T-helper 2 cell treated with Interferon-gamma antibody and Interleukin-4, amounts not matched to agents 100 ng/mL and 5 ng/mL, for 36 hours (primary cell): ENCODE measurements around the gene PPL. TPM values are rescaled to one million over a fixed set of nuclear protein-coding genes. Genes with fewer than 3 reads are reported as not detected.

Experiments
- intact Hi-C: fragments of 100-400 bp; cut with micrococcal nuclease; formaldehyde crosslinking; loops from one replicate; pipeline ENCODE4 v1.15.1; 2023
- total RNA-seq: library from RNA; stranded (reverse); gene quantifications from 2 replicates; pipeline ENCODE4 v1.2.3, GENCODE V29; 2022

The PPL gene
- total RNA-seq, 1 donor from 2014 or later: not detected

- intact Hi-C loops: no loop called here
Observed at GRCh38 chr16:4839942-4840341, 97.0 kb downstream of the PPL start.

DNA sequence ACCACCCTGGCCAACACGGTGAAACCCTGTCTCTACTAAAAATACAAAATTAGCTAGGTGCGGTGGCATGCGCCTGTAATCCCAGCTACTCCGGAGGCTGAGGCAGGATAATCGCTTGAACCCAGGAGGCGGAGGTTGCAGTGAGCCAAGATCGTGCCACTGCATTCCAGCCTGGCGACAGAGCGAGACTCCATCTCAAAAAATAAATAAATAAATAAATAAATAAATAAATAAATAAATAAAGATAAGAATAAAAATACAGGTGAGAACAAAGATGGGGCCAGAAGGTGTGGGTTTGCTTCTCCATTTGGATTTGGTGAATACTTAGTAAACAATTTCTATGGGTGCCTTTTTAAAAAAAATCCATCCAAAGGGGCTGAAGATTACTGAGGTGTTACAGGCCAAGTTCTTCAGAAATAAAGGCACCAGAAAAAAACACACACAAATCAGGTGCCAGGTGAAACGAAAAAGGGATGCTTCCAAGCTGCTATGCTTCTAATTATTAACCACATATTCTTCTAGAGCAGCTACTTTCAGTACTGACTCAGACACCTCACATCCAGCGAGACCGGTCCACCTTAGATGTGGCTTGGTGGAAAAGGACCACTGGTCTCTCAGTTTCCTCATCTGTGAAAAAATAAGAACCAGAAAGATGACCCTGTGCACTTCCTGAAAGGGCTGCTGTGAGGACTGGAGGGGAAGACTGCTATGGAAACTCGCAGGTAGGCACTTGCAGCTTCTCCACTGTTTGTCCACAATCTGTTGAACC, 99.0 kb downstream of the PPL start:
- intact Hi-C loops: no loop called here

DNA sequence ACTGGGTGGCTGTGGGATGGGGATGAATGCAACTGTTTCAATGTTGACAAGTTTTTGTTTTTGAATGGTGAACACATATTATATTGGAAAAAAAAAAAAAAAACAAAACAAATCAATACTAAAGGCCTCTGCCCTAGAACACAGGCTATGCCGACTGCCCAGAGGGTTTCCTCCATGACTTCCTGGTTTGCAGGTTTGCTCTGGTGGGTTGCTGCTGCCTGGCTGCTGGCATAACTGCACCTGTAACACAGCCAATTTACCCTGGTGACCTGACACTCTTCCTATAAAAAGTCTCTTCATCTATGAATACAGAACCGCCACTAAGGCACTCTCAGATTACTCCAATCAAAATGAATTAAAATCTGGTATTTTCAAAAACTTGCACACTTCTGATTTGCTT, 100.2 kb downstream of the PPL start:
- intact Hi-C loops: no loop called here

DNA sequence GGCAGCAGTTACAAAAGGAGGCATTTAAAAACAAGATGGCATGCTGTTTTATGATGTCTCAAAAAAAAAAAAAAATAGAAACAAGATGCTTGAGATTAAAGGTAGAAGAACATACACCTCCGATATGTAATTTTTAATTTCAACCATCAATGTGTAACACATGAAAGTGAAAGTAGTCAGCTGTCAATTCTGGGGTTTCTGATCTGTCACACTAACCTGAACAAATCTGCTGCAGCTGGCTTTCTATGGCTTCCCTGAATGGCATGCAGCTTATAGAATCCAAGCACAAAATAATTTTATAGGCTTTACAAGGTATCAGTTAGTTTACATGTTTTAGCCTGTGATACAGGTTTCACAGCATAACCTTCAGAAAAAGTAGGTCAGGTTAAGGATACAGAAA, 103.4 kb downstream of the PPL start:
- intact Hi-C loops: no loop called here

GRCh38 chr16:4832698-4833343, 104.1 kb downstream of the PPL start:
- intact Hi-C loops: no loop called here

Other genes starting within 250 kb of the PPL start
- gene NUDT16L1, start 243.6 kb downstream of the PPL start, total RNA-seq: 33.4 and 34.7 TPM in 2 replicates
- 12.8 and 15.9 TPM in 2 replicates for gene ANKS3, start 202.9 kb downstream of the PPL start, total RNA-seq
- 0.11 and 0.25 TPM in 2 replicates for gene DNAAF8, start 202.6 kb downstream of the PPL start, total RNA-seq
- 16.1 and 20.2 TPM in 2 replicates for gene ZNF500, start 170.0 kb downstream of the PPL start, total RNA-seq
- not detected in 2 replicates for gene SEPTIN12, start 148.8 kb downstream of the PPL start, total RNA-seq
- gene SMIM22, start 141.8 kb downstream of the PPL start, total RNA-seq: not detected in 2 replicates
- 7.0 and 7.3 TPM in 2 replicates for gene ROGDI, start 134.5 kb downstream of the PPL start, total RNA-seq
- 114 and 116 TPM in 2 replicates for gene GLYR1, start 89.9 kb downstream of the PPL start, total RNA-seq
- 38.9 and 42.0 TPM in 2 replicates for gene UBN1, start 89.7 kb downstream of the PPL start, total RNA-seq
- not detected in 2 replicates for gene SEC14L5, start 21.2 kb upstream of the PPL start, total RNA-seq
- gene NAGPA, start 96.8 kb upstream of the PPL start, total RNA-seq: 13.7 and 14.0 TPM in 2 replicates
- gene C16orf89, start 128.8 kb upstream of the PPL start, total RNA-seq: not detected in 2 replicates
- gene ALG1, start 134.7 kb upstream of the PPL start, total RNA-seq: 32.4 and 32.5 TPM in 2 replicates
- gene EEF2KMT, start 160.6 kb upstream of the PPL start, total RNA-seq: 12.4 and 13.2 TPM in 2 replicates